Measurements from ENCODE around the gene STIP1. TPM values are rescaled to one million over a fixed set of nuclear protein-coding genes. Genes with fewer than 3 reads are reported as not detected.
A peak's percentile ranks its signal among the peaks of the same experiment; 100 is the strongest.

The STIP1 gene
- total RNA-seq, 3 donors from 2014 or later: 49.4 to 118 (median 80.3) TPM

GRCh38 chr11:64234647-64235379, 48.8 kb downstream of the STIP1 start:
- H3K4me1 ChIP-seq (ENCODE audit: low read depth): peaks cover 47% of the 10 kb centered on the region
- no peaks in the 10 kb centered on the region for H3K36me3 ChIP-seq (ENCODE audit: low read depth)
- peak; percentile 75 to 86 (median 85) for DNase-seq
- intact Hi-C loops (cut with DNase I, micrococcal nuclease): no loop called here
- TF ChIP-seq CTCF (IDR thresholded peaks at IDR 0.05): no peak
- H3K4me3 ChIP-seq: peak overlapping the region; percentile 51
- ATAC-seq: peak; percentile 47
- no peaks in the 10 kb centered on the region for H3K9me3 ChIP-seq

- peaks cover 49% of the 10 kb centered on the region for H3K4me1 ChIP-seq (ENCODE audit: low read depth)
- H3K36me3 ChIP-seq (ENCODE audit: low read depth): no peaks in the 10 kb centered on the region
- H3K9me3 ChIP-seq: no peaks in the 10 kb centered on the region
- no peak for TF ChIP-seq CTCF (IDR thresholded peaks at IDR 0.05)
- no peak for ATAC-seq
- intact Hi-C loops (cut with DNase I, micrococcal nuclease): no loop called here
- H3K4me3 ChIP-seq: no peak overlapping the region
- peak in 1 of 3 donors; percentile 51 for DNase-seq
These were observed 49.6 kb downstream of the STIP1 start for GRCh38 chr11:64235437-64236161.

- Histone ChIP-seq H3K9me3 (no peaks in the 10 kb centered on the region), H3K36me3 (ENCODE audit: low read depth) (no peaks in the 10 kb centered on the region), H3K4me1 (ENCODE audit: low read depth) (peaks cover 42% of the 10 kb centered on the region), H3K4me3 (no peak overlapping the region)
- peak; percentile 91 to 92 (median 92) for DNase-seq
- peak; percentile 34 for ATAC-seq
- TF ChIP-seq CTCF (IDR thresholded peaks at IDR 0.05): no peak
- intact Hi-C loops (cut with DNase I, micrococcal nuclease): no loop called here
These were observed 51.5 kb downstream of the STIP1 start for GRCh38 chr11:64237484-64237951.

GRCh38 chr11:64238076-64238475, 52.1 kb downstream of the STIP1 start:
- DNase-seq: peak; percentile 31 to 71 (median 54)
- no peak for TF ChIP-seq CTCF (IDR thresholded peaks at IDR 0.05)
- H3K4me3 ChIP-seq: no peak overlapping the region
- H3K9me3 ChIP-seq: no peaks in the 10 kb centered on the region
- ATAC-seq: no peak
- H3K4me1 ChIP-seq (ENCODE audit: low read depth): peaks cover 47% of the 10 kb centered on the region
- intact Hi-C loops (cut with DNase I, micrococcal nuclease): no loop called here
- no peaks in the 10 kb centered on the region for H3K36me3 ChIP-seq (ENCODE audit: low read depth)

- TF ChIP-seq CTCF (IDR thresholded peaks at IDR 0.05): no peak
- Histone ChIP-seq H3K9me3 (no peaks in the 10 kb centered on the region), H3K4me3 (no peak overlapping the region), H3K4me1 (ENCODE audit: low read depth) (peaks cover 50% of the 10 kb centered on the region), H3K36me3 (ENCODE audit: low read depth) (no peaks in the 10 kb centered on the region)
- intact Hi-C loops (cut with DNase I, micrococcal nuclease): no loop called here
- DNase-seq (peak in 1 of 3 donors; percentile 26), ATAC-seq (no peak)
These were observed 53.0 kb downstream of the STIP1 start for GRCh38 chr11:64238999-64239398.

Data from mucosa of descending colon (tissue), 3 donors.